Measurements from ENCODE around the gene LSM14A. TPM values are rescaled to one million over a fixed set of nuclear protein-coding genes. Genes with fewer than 3 reads are reported as not detected.
A peak's percentile ranks its signal among the peaks of the same experiment; 100 is the strongest.
"Not testable (repeated sequence)": the region's sequence is repeated elsewhere in the genome, so short reads cannot be mapped to it uniquely, and the experiment has no call there.

The LSM14A gene
- total RNA-seq, 5 donors from 2014 or later (not counting 1 experiment from before 2014, with no cell fraction given): 135 to 180 (median 159) TPM

- CTCF ChIA-PET: interaction anchor here in 1 of 2 donors (0.6 kb wide), 1 partner anchor 484 kb away, joined by 3 read pairs; no protein-coding TSS in a partner anchor
- 100% methylated on average over 1 of the region's 3 CpGs for WGBS (ENCODE audit: insufficient coverage)
- H3K4me1 ChIP-seq (ENCODE audit: control insufficient read depth in 1 of 2, extremely low read depth in 1 of 2, insufficient read depth in 2 of 2, low read length in 2 of 2): peaks cover 0 to 9% of the 10 kb centered on the region in 2 experiments
- H3K36me3 Mint-ChIP-seq: peaks cover 3% of the 10 kb centered on the region
- H3K4me1 Mint-ChIP-seq: peaks cover 9 to 12% (median 10%) of the 10 kb centered on the region in 3 donors
- no peak overlapping the region for H3K4me3 Mint-ChIP-seq
- H3K27me3 Mint-ChIP-seq: no peaks in the 10 kb centered on the region
- DNase-seq (no peak), ATAC-seq (replicated peaks in 1 of 4) (no peak)
- no peaks in the 10 kb centered on the region for H3K9me3 Mint-ChIP-seq
- POLR2A ChIA-PET: no interaction called here
- H3K36me3 ChIP-seq (ENCODE audit: control insufficient read depth in 2 of 2, extremely low read depth in 1 of 2, insufficient read depth in 1 of 2, low read length in 1 of 2): no peaks in the 10 kb centered on the region
- no peak overlapping the region for H3K27ac Mint-ChIP-seq
- H3K27me3 ChIP-seq (replicated peaks in 1 of 2; ENCODE audit: control insufficient read depth in 2 of 2, extremely low read depth in 1 of 2, insufficient read depth in 2 of 2, low read length in 1 of 2): no peaks in the 10 kb centered on the region
- no peak overlapping the region for H3K27ac ChIP-seq (ENCODE audit: low read length)
- H3K4me3 ChIP-seq (ENCODE audit: control insufficient read depth in 1 of 2, extremely low read depth in 1 of 2, low read length in 1 of 2): no peak overlapping the region
- no peaks in the 10 kb centered on the region for H3K9me3 ChIP-seq
Measured at GRCh38 chr19:34237283-34237682, 65.0 kb downstream of the LSM14A start.

DNA sequence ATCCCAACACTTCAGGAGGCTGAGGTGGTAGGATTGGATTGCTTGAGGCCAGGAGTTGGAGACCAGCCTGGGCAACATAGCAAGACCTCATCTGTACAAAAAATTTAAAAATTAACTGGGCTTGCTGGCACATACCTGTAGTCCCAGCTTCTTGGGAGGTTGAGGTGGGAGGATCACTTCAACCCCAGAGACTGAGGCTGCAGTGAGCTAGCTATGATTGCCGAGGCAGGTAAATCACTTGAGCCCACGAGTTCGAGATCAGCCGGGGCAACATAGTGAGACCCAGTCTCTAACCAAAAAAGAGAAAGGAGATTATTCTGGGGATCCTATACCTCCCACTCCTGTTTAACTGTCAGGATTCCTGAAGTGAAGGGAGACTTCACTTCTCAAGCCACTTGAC is 65.6 kb downstream of the LSM14A start:
- H3K4me1 Mint-ChIP-seq: peaks cover 2 to 5% (median 3%) of the 10 kb centered on the region in 3 donors
- no peak overlapping the region for H3K4me3 Mint-ChIP-seq
- peaks cover 3% of the 10 kb centered on the region for H3K36me3 Mint-ChIP-seq
- no CpG with 5 or more reads among the region's 4 CpGs for WGBS (ENCODE audit: insufficient coverage)
- H3K9me3 ChIP-seq: no peaks in the 10 kb centered on the region
- H3K27me3 ChIP-seq (replicated peaks in 1 of 2; ENCODE audit: control insufficient read depth in 2 of 2, extremely low read depth in 1 of 2, insufficient read depth in 2 of 2, low read length in 1 of 2): no peaks in the 10 kb centered on the region
- no peak overlapping the region for H3K4me3 ChIP-seq (ENCODE audit: control insufficient read depth in 1 of 2, extremely low read depth in 1 of 2, low read length in 1 of 2)
- CTCF ChIA-PET: interaction anchor here in 1 of 2 donors (0.6 kb wide), 1 partner anchor 483 kb away, joined by 3 read pairs; no protein-coding TSS in a partner anchor
- POLR2A ChIA-PET: no interaction called here
- ATAC-seq (replicated peaks in 1 of 4) (no peak), DNase-seq (no peak)
- H3K36me3 ChIP-seq (ENCODE audit: control insufficient read depth in 2 of 2, extremely low read depth in 1 of 2, insufficient read depth in 1 of 2, low read length in 1 of 2): no peaks in the 10 kb centered on the region
- H3K4me1 ChIP-seq (ENCODE audit: control insufficient read depth in 1 of 2, extremely low read depth in 1 of 2, insufficient read depth in 2 of 2, low read length in 2 of 2): peaks cover 0 to 3% of the 10 kb centered on the region in 2 experiments
- no peak overlapping the region for H3K27ac Mint-ChIP-seq
- H3K27ac ChIP-seq (ENCODE audit: low read length): no peak overlapping the region
- H3K27me3 Mint-ChIP-seq: no peaks in the 10 kb centered on the region
- no peaks in the 10 kb centered on the region for H3K9me3 Mint-ChIP-seq

DNA sequence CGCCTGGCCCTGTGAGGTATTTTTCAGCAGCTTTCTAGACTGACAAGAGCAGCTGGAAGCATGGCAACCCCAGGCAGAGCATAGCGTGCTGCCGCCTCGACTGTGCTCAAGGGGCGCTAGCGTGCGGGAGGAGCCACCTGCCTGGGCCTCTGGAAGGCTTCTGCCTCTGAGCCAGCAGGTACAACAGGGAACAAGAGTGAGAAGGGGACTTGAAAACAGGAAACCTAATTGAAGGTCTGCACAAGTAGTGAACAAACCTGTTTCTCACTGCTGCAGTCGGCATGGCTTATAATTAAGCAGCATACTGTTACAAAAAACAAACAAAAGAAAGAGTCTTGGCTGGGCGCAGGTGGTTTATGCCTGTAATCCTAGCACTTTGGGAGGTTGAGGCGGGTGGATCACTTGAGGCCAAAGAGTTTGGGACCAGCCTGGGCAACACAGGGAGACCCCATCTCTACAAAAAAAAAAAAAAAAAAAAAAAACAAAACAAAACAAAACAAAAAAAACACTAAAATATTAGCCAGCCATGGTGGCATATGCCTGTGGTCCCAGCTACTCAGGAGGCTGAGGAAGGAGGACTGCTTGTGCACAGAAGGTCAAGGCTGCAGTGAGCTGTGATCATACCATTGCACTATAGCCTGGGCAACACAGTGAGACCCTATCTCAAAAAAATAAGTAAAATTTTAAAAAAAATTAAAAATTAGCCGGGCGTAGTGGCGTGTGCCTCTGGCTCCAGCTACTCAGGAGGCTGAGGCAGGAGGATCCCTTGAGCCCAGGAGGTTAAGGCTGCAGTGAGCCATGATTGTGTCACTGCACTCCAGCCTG is 69.4 kb downstream of the LSM14A start:
- H3K9me3 ChIP-seq: no peaks in the 10 kb centered on the region
- Mint-ChIP-seq H3K4me1 (no peaks in the 10 kb centered on the region), H3K36me3 (no peaks in the 10 kb centered on the region), H3K9me3 (no peaks in the 10 kb centered on the region), H3K27ac (no peak overlapping the region), H3K4me3 (no peak overlapping the region), H3K27me3 (no peaks in the 10 kb centered on the region)
- no peak overlapping the region for H3K4me3 ChIP-seq (ENCODE audit: control insufficient read depth in 1 of 2, extremely low read depth in 1 of 2, low read length in 1 of 2)
- H3K36me3 ChIP-seq (ENCODE audit: control insufficient read depth in 2 of 2, extremely low read depth in 1 of 2, insufficient read depth in 1 of 2, low read length in 1 of 2): no peaks in the 10 kb centered on the region
- H3K27me3 ChIP-seq (replicated peaks in 1 of 2; ENCODE audit: control insufficient read depth in 2 of 2, extremely low read depth in 1 of 2, insufficient read depth in 2 of 2, low read length in 1 of 2): no peaks in the 10 kb centered on the region
- ATAC-seq (replicated peaks in 1 of 4) (peak in 1 of 4 experiments; percentile 35), DNase-seq (peak in 16 of 35 experiments; percentile 6 to 61 (median 19))
- WGBS (ENCODE audit: insufficient coverage): 73% methylated on average over 10 of the region's 13 CpGs
- no peaks in the 10 kb centered on the region for H3K4me1 ChIP-seq (ENCODE audit: control insufficient read depth in 1 of 2, extremely low read depth in 1 of 2, insufficient read depth in 2 of 2, low read length in 2 of 2)
- ChIA-PET POLR2A (no interaction called here), CTCF (interaction anchor here in 1 of 2 donors (0.6 kb wide), 1 partner anchor 90 kb away, joined by 5 read pairs; no protein-coding TSS in a partner anchor)
- H3K27ac ChIP-seq (ENCODE audit: low read length): no peak overlapping the region

- H3K36me3 Mint-ChIP-seq; H3K36me3 ChIP-seq (ENCODE audit: control insufficient read depth in 2 of 2, extremely low read depth in 1 of 2, insufficient read depth in 1 of 2, low read length in 1 of 2); H3K4me1 Mint-ChIP-seq; H3K4me1 ChIP-seq (ENCODE audit: control insufficient read depth in 1 of 2, extremely low read depth in 1 of 2, insufficient read depth in 2 of 2, low read length in 2 of 2); ATAC-seq (replicated peaks in 1 of 4); H3K27ac ChIP-seq (ENCODE audit: low read length); H3K4me3 ChIP-seq (ENCODE audit: control insufficient read depth in 1 of 2, extremely low read depth in 1 of 2, low read length in 1 of 2); H3K27ac Mint-ChIP-seq; H3K27me3 Mint-ChIP-seq; DNase-seq; H3K9me3 ChIP-seq; H3K9me3 Mint-ChIP-seq; H3K27me3 ChIP-seq (replicated peaks in 1 of 2; ENCODE audit: control insufficient read depth in 2 of 2, extremely low read depth in 1 of 2, insufficient read depth in 2 of 2, low read length in 1 of 2); H3K4me3 Mint-ChIP-seq: not testable (repeated sequence)
- POLR2A ChIA-PET: interaction anchor here in 1 of 2 donors (0.6 kb wide), 1 partner anchor 11 kb away, joined by 3 read pairs; no protein-coding TSS in a partner anchor
- WGBS (ENCODE audit: insufficient coverage): 92% methylated on average over 9 of the region's 10 CpGs
- CTCF ChIA-PET: interaction anchor here in 1 of 2 donors (0.6 kb wide), 1 partner anchor 1008 kb away, joined by 5 read pairs; no protein-coding TSS in a partner anchor
Measured at GRCh38 chr19:34243138-34243875, 71.0 kb downstream of the LSM14A start.

DNA sequence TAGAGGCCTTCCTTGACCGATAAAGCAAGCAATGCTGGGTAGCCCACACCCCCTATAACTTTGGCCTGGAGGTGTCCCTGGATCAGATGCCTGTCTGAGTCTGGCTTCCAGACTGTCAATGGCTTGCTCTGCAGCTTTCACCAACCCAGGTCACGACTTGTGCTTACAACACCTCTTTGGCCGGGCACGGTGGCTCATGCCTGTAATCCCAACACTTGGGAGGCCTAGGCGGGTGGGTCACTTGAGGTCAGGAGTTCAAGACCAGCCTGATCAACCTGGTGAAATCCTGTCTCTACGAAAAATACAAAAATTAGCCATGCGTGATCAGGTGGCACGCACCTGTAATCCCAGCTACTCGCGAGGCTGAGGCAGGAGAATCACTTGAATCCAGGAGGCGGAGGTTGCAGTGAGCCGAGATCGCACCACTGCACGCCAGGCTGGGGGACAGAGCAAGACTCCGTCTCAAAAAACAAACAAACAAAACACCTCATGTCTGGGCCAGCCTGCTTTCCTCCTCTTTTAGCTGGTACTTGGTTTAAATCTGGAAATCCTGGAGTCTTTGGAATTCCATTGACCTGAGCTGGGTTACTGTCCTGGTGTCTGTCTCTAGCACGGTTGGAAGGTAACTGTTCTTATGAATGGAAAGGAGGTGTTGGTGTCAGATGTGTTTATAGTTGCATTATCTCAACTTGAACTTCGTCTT is 71.7 kb downstream of the LSM14A start:
- H3K27ac ChIP-seq (ENCODE audit: low read length): no peak overlapping the region
- no peak overlapping the region for H3K4me3 ChIP-seq (ENCODE audit: control insufficient read depth in 1 of 2, extremely low read depth in 1 of 2, low read length in 1 of 2)
- ChIA-PET POLR2A (interaction anchor here in 1 of 2 donors (0.6 kb wide), 1 partner anchor 12 kb away, joined by 3 read pairs; no protein-coding TSS in a partner anchor), CTCF (no interaction called here)
- ATAC-seq (replicated peaks in 1 of 4) (no peak), DNase-seq (no peak)
- H3K36me3 ChIP-seq (ENCODE audit: control insufficient read depth in 2 of 2, extremely low read depth in 1 of 2, insufficient read depth in 1 of 2, low read length in 1 of 2): no peaks in the 10 kb centered on the region
- Mint-ChIP-seq H3K9me3 (no peaks in the 10 kb centered on the region), H3K27ac (no peak overlapping the region), H3K4me3 (no peak overlapping the region), H3K36me3 (no peaks in the 10 kb centered on the region), H3K4me1 (no peaks in the 10 kb centered on the region), H3K27me3 (no peaks in the 10 kb centered on the region)
- no peaks in the 10 kb centered on the region for H3K4me1 ChIP-seq (ENCODE audit: control insufficient read depth in 1 of 2, extremely low read depth in 1 of 2, insufficient read depth in 2 of 2, low read length in 2 of 2)
- WGBS (ENCODE audit: insufficient coverage): 95% methylated on average over 10 of the region's 17 CpGs
- no peaks in the 10 kb centered on the region for H3K9me3 ChIP-seq
- no peaks in the 10 kb centered on the region for H3K27me3 ChIP-seq (replicated peaks in 1 of 2; ENCODE audit: control insufficient read depth in 2 of 2, extremely low read depth in 1 of 2, insufficient read depth in 2 of 2, low read length in 1 of 2)
